GM19372 (cell line): ENCODE measurements around the gene NOXA1.
"Not testable (repeated sequence)": the region's sequence is repeated elsewhere in the genome, so short reads cannot be mapped to it uniquely, and the experiment has no call there.

Experiments used
- ATAC-seq: cut with Tn5 transposase; IDR thresholded peaks from one replicate; pipeline ENCODE4 v1.9.1; 2021; ENCODE audit warnings: mild to moderate bottlenecking, low read depth, moderate library complexity; ENCODE audit not compliant: unreplicated experiment

NOXA1 gene

DNA sequence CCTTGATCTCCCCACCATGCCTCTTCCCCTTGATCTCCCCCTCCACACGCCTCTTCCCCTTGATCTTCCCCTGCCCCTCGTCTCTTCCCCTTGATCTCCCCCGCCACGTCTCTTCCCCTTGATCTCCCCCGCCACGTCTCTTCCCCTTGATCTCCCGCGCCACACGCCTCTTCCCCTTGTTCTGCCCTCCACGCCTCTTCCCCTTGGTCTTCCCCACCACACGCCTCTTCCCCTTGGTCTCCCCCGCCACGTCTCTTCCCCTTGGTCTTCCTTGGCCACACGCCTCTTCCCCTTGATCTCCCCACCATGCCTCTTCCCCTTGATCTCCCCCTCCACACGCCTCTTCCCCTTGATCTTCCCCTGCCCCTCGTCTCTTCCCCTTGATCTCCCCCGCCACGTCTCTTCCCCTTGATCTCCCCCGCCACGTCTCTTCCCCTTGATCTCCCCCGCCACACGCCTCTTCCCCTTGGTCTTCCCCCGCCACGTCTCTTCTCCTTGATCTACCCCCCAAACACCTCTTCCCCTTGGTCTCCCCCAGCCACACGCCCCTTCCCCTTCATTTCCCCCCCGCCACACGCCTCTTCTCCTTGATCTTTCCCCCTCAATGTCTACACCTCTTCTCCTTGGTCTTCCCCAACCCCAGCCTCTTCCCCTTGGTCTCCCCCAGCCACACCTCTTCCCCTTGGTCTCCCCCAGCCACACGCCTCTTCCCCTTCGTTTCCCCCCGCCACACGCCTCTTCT, 28.2 kb downstream of the NOXA1 start:
- ATAC-seq = not testable (repeated sequence)

DNA sequence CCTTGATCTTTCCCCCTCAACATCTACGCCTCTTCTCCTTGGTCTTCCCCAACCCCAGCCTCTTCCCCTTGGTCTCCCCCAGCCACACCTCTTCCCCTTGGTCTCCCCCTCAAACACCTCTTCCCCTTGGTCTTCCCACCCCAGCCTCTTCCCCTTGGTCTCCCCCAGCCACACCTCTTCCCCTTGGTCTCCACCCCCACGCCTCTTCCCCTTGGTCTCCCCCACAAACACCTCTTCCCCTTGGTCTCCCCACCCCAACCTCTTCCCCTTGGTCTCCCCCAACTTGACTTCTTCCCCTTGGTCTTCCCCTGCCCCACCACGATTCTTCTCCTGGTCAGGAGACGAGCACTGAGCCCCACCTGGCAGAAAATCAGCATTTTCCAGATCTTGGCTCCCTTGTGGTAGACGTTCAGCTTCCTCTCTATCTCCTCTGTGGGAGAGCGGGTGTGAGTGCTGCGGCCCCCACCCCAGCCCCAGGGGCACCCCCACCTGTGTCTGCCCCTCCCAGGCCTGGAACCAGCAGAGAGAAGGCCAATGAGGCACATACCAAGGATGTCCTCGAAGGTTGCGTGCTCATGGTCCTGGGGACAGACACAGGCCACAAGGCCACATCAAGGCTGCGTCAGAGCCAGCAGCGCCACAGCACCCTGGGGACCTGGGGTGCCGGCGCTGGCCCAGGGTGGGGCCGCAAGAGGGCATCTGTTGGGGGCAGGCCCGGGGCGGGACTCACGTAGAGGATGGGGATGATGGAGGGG, 29.0 kb downstream of the NOXA1 start:
- ATAC-seq = no peak

GRCh38 chr9:137452761-137453642, 29.8 kb downstream of the NOXA1 start:
- no peak for ATAC-seq

DNA sequence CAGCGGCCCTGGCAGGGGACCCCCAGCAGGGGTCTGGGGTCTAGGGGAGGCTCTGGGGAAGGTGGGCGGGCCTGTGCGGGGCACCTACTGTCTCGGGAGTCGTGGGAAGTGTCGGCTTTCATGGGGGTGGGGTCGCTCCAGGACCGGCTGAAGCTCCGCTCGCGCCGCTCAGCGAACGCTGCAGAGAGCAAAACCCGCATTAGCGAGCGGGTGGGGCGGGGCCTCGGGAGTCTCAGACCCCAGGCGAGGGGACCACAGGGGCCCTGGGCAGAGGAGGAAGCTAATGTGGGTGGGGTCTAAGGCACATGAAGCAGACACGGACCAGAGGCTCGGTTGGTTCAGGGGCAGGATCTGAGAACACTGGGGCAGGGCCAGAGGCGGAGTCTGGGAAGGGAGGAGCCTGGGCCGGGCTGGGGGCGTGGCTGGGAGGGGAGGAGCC, 30.5 kb downstream of the NOXA1 start:
- ATAC-seq = no peak

DNA sequence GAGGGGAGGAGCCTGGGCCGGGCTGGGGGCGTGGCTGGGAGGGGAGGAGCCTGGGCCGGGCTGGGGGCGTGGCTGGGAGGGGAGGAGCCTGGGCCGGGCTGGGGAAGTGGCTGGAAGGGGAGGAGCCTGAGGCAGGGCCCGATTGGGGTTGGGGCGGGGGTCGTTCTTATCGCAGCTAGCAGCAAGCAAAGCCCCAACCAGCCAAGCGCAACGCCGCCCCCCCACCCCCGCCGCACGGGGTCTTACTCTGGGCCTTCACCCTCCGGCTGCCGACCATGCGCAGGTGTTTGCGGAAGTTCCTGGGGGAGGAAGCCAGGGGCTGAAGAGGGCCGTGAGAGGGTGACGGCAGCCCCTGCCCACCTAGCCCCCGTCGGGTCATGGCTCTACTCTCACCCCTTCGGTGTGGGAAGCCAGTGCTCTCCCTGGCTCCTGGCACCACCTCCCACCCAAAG, 31.0 kb downstream of the NOXA1 start:
- no peak for ATAC-seq

DNA sequence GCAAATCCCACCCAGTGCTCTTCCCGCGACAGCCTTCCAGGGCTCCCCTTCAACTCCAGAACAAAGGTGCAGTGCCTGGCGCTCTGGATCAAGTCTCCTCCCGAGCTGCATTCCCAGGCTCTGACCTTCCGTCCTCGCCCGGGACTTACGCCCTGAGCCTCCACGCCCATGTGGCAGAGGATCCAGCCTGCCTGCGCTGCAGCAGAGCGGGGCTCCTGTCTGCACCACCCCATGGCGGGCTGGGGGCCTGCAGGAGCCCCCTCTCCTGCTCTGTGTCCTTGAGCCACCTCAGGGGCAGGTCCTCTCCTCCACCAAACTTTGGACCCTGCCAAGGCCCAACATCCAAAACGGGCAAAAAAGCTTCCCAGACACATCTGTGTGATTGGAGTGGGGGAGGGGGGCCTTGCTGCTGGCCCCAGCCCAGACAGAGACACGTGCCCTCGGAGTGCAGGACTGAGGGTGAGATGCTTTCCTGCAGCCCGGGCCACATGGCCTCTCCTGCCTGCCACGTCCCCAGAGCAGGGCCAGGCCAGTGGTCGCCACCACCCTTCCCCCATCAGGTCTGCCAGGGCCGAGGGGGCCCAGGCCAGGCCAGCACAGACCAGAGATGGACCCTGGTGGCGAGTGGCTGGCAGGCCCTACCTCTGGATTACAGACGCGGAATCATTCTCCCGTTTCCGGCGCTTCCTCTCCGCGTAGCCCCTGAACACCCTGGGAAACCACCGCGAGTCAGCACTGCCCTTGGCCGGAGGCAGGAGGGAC, 31.6 kb downstream of the NOXA1 start:
- no peak for ATAC-seq

DNA sequence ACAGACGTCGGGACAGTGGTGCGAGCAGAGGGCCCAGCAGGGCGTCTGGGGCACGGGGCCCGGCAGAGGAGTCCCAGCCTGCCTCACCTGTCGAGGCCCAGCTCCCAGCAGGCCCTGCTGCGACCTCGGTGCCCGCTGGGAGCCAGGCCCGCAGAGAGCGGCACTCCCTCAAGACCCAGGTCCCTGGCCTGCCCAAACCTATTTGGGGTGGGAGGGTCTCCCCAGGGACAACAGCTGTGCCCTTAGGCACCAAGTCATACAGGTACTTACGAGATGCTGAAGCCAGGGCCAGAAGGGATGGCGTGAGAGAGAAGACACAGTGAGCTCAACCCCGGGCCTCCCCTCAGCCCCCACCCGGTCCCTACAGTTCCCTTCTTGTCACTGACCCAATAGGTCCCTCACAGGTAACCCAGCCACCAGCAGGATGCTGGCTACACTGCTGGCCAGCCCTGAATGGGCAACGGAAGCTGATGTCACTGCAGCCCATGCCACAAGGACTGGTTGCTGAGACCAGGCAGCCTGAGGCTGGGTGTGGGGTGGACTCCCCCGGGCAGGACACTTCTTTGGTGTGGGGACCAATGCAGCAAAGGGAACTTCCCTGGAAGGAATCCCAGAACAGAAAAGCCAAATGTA, 32.3 kb downstream of the NOXA1 start:
- ATAC-seq = no peak

DNA sequence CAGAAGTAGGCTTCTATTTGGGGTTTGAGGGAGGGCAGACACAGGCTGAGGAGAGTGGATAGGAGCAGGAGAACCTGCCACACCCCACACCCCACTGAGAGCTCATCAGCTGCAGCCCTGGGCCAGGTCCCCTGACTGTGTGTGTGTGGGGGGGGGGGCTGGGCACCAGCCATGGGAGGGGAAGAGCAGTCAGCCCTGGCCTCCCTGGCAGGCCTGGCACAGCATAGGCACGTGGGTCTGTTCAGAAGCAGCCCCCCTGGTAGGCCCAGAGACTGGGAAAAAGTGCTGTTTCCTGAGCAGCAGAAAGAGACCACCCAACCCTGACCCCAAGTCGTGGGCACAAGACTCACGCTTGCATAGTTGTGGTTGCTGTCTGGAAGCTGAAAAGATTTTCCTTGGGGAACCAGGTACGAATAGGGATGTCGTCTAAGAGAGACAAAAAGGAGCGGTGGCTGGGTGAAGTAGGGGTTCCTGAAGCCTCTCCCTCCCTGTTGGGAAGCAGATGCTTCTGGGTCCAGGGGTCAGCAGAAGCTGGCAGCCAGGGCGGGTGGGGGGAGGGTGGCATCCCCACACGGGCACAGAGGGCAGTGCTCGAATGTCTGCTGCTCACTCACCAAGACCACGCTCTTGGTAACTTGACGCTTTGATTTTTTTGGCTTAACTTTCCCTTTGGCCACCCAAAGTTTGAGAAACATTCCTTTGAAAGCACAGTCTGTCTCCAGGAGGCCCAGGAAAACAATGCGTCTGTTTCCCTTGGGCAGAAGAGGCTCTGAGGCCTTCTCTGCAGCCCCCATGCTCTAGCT, 33.1 kb downstream of the NOXA1 start:
- ATAC-seq = no peak

GRCh38 chr9:137456864-137457405, 33.7 kb downstream of the NOXA1 start:
- no peak for ATAC-seq

- ATAC-seq = no peak
Observed at GRCh38 chr9:137457406-137458193, 34.4 kb downstream of the NOXA1 start.

GRCh38 chr9:137458194-137459151, 35.3 kb downstream of the NOXA1 start:
- ATAC-seq = peak; percentile 7

GRCh38 chr9:137459152-137459600, 36.0 kb downstream of the NOXA1 start, which contains the start of gene NSMF:
TSS of gene NSMF (minus strand) at chr9:137459334. CDS start at chr9:137459102, 232 bp downstream.
- peak; percentile 68 for ATAC-seq

GRCh38 chr9:137459601-137460362, 36.6 kb downstream of the NOXA1 start:
- ATAC-seq = no peak

GRCh38 chr9:137460363-137461315, 37.4 kb downstream of the NOXA1 start:
- ATAC-seq = no peak

GRCh38 chr9:137461316-137461662, 38.1 kb downstream of the NOXA1 start:
- no peak for ATAC-seq
